ENCODE results near the gene SH3RF3.

SH3RF3 gene

DNA sequence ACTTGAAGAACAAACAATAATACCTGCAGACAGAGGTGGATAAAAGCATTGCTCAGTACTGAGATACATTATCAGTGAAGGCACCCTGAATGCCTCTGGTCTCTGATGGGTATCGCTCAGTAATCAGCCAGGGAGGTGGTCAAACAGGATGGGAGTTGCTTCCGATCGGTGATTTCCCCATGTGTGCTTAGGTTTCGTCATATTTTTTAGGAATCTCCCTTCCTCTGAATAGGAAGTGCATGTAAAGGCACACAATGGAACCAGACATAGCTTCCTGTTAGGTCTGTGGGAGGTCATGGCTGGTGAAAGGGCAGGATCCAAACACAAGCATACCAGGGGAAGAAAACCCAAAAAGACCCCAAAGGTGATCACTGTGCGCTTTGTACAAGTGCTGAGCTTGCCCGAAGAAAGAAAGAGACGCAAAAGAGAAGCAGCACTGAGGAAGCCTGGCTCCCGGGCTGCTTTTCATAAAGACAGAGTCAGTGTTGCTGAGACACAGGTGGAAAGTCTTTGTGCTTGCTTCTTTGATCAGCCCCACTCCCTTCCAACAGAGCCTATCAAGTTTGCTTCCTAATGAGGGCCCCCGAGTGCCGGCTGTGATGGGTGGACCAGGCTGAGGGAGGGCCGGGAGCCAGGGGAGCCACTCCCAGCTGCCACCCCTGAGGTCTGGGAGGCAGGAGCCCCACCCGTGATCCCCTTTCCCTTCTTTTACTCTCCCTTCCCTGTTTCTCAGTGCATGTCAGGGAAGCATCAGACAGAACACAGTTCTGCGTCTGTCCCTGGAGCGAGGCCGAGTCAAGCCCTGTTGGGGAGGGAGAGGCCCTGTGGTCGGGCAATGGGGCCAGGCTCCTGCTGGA is 138.2 kb downstream of the SH3RF3 start (continued):
- TF ChIP-seq, protein P1, sequence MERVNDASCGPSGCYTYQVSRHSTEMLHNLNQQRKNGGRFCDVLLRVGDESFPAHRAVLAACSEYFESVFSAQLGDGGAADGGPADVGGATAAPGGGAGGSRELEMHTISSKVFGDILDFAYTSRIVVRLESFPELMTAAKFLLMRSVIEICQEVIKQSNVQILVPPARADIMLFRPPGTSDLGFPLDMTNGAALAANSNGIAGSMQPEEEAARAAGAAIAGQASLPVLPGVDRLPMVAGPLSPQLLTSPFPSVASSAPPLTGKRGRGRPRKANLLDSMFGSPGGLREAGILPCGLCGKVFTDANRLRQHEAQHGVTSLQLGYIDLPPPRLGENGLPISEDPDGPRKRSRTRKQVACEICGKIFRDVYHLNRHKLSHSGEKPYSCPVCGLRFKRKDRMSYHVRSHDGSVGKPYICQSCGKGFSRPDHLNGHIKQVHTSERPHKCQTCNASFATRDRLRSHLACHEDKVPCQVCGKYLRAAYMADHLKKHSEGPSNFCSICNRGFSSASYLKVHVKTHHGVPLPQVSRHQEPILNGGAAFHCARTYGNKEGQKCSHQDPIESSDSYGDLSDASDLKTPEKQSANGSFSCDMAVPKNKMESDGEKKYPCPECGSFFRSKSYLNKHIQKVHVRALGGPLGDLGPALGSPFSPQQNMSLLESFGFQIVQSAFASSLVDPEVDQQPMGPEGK (CRISPR knock-in tag; IDR thresholded peaks at IDR 0.05; ENCODE audit: borderline replicate concordance): no peak
- no peak for TF ChIP-seq SNAI2 (CRISPR knock-in tag; IDR thresholded peaks at IDR 0.05)
- TF ChIP-seq BACH2 (CRISPR knock-in tag; IDR thresholded peaks at IDR 0.05; ENCODE audit: borderline replicate concordance): no peak
- TF ChIP-seq, protein P2, sequence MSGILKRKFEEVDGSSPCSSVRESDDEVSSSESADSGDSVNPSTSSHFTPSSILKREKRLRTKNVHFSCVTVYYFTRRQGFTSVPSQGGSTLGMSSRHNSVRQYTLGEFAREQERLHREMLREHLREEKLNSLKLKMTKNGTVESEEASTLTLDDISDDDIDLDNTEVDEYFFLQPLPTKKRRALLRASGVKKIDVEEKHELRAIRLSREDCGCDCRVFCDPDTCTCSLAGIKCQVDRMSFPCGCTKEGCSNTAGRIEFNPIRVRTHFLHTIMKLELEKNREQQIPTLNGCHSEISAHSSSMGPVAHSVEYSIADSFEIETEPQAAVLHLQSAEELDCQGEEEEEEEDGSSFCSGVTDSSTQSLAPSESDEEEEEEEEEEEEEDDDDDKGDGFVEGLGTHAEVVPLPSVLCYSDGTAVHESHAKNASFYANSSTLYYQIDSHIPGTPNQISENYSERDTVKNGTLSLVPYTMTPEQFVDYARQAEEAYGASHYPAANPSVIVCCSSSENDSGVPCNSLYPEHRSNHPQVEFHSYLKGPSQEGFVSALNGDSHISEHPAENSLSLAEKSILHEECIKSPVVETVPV (CRISPR knock-in tag; IDR thresholded peaks at IDR 0.05): no peak
- TF ChIP-seq ESRRG (CRISPR knock-in tag; IDR thresholded peaks at IDR 0.05): no peak
- no peak for TF ChIP-seq ZNF565 (CRISPR knock-in tag; conservative IDR thresholded peaks at IDR 0.05; ENCODE audit: low read depth)

DNA sequence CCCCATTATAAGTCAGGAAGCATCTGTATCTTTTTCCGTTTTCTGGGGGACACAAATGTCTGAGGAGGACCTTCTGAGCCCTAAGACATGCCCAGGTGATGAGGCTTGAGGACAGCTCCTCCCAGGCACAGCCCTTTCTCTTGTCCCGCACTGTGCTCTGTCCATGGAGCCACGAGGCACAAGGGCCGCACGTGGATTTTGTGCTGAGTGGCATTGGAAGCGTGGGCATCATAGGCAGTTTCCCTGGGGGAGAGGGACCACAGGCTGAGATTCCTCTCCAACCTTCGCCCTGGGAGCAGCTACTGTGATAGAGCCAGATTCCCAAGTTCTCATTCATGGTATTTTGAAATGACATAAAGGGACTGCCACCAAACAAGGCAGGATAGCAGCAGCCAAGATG is 139.9 kb downstream of the SH3RF3 start:
- no peak for ATAC-seq
- TF ChIP-seq, protein P1 (CRISPR knock-in tag; IDR thresholded peaks at IDR 0.05; ENCODE audit: borderline replicate concordance): no peak
- TF ChIP-seq ZC3H10 (CRISPR knock-in tag; IDR thresholded peaks at IDR 0.05) (no peak), ZNF565 (CRISPR knock-in tag; conservative IDR thresholded peaks at IDR 0.05; ENCODE audit: low read depth) (no peak), ESRRG (CRISPR knock-in tag; IDR thresholded peaks at IDR 0.05) (no peak), TOX (CRISPR knock-in tag; IDR thresholded peaks at IDR 0.05; ENCODE audit: borderline replicate concordance) (no peak), PPARA (CRISPR knock-in tag; IDR thresholded peaks at IDR 0.05; ENCODE audit: borderline replicate concordance) (no peak), GLIS3 (CRISPR knock-in tag; IDR thresholded peaks at IDR 0.05) (no peak), OSR1 (CRISPR knock-in tag; IDR thresholded peaks at IDR 0.05) (no peak), BACH2 (CRISPR knock-in tag; IDR thresholded peaks at IDR 0.05; ENCODE audit: borderline replicate concordance) (no peak), RARB (CRISPR knock-in tag; IDR thresholded peaks at IDR 0.05) (no peak), ZFP30 (CRISPR knock-in tag; IDR thresholded peaks at IDR 0.05) (no peak)
- TF ChIP-seq, protein P3, sequence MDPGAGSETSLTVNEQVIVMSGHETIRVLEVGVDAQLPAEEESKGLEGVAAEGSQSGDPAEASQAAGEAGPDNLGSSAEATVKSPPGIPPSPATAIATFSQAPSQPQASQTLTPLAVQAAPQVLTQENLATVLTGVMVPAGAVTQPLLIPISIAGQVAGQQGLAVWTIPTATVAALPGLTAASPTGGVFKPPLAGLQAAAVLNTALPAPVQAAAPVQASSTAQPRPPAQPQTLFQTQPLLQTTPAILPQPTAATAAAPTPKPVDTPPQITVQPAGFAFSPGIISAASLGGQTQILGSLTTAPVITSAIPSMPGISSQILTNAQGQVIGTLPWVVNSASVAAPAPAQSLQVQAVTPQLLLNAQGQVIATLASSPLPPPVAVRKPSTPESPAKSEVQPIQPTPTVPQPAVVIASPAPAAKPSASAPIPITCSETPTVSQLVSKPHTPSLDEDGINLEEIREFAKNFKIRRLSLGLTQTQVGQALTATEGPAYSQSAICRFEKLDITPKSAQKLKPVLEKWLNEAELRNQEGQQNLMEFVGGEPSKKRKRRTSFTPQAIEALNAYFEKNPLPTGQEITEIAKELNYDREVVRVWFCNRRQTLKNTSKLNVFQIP (CRISPR knock-in tag; IDR thresholded peaks at IDR 0.05; ENCODE audit: borderline replicate concordance, low read depth): no peak

DNA sequence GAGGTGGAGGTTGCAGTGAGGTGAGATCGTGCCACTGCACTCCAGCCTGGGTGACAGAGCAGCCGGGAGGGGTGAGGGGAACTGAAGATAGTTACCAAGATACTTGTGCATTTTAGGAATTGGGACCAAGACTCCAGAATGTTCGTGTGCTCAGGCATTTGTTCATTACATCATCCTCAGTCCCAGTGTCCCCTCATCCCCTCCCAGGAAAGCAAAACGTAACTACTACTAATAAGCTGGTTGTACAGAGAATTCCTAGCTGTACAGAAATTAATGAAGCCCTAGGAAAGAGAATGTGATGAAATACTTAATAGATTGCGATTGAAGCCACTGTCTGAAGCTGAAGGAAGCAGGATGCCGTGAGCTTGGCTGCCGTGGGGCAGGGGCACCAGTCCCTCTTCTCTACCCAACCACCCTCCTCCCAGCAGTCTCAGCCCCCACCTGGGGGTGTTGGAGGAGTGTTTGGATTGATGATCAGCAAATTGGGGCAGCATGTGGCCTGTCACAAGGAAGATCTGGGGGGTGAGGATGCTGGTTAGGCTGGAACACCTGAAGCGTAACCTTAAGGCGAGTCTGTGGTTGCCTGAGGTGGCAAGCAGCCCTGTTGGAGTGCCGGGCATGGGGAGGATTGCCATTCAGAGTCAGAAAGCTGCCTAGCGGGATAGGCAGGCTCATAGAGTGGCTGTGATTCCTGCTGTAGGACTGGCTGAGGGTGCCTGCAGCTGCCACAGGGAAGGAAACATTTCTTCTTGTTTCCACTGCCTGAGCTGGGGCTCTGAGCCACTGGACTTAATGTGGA is 140.9 kb downstream of the SH3RF3 start:
- ATAC-seq: no peak
- TF ChIP-seq ISL1 (CRISPR knock-in tag; IDR thresholded peaks at IDR 0.05): no peak
- no peak for TF ChIP-seq ZNF565 (CRISPR knock-in tag; conservative IDR thresholded peaks at IDR 0.05; ENCODE audit: low read depth)
- TF ChIP-seq ESRRG (CRISPR knock-in tag; IDR thresholded peaks at IDR 0.05): no peak
- no peak for TF ChIP-seq ARNTL (CRISPR knock-in tag; IDR thresholded peaks at IDR 0.05; ENCODE audit: borderline replicate concordance, low read depth)
- TF ChIP-seq SNAI2 (CRISPR knock-in tag; IDR thresholded peaks at IDR 0.05): no peak
- TF ChIP-seq TOX (CRISPR knock-in tag; IDR thresholded peaks at IDR 0.05; ENCODE audit: borderline replicate concordance): no peak
- TF ChIP-seq ZFP3 (CRISPR knock-in tag; IDR thresholded peaks at IDR 0.05): no peak
- no peak for TF ChIP-seq ZC3H10 (CRISPR knock-in tag; IDR thresholded peaks at IDR 0.05)

Data from SK-N-SH treated with all-trans-retinoic acid at 6 μM for 48 hours (cell line).